CD4-positive, alpha-beta memory T cell (primary cell): Measurements from ENCODE around the gene WRAP73. TPM values are rescaled to one million over a fixed set of nuclear protein-coding genes. Genes with fewer than 3 reads are reported as not detected.
A peak's percentile ranks its signal among the peaks of the same experiment; 100 is the strongest.

Source experiments
- CTCF ChIA-PET: fragments of 350-600 bp; sonication (Branson Sonifier 250); formaldehyde crosslinking; loops from one replicate; lab custom pipeline; 2021; ENCODE audit warnings: inconsistent platforms; ENCODE audit not compliant: partially characterized antibody; lab: Charles Lee
- POLR2A ChIA-PET: fragments of 350-600 bp; sonication (Branson Sonifier 250); formaldehyde crosslinking; loops from one replicate; lab custom pipeline; 2021; ENCODE audit not compliant: partially characterized antibody; lab: Charles Lee
- DNase-seq, 5 donors: peaks; one replicate each; pipeline versions ENCODE4 v3.0.0 to v3.0.0-alpha.2; 2020 to 2022; ENCODE audit warnings: mixed read lengths in 1 of 5
- H3K27ac ChIP-seq: one replicate; pipeline ENCODE4 v1.7.0; 2013; ENCODE audit warnings: low read depth, low read length
- H3K27me3 ChIP-seq: 2 replicates; pipeline ENCODE4 v1.7.0; 2013; ENCODE audit warnings: mild to moderate bottlenecking, low read length, moderate library complexity; ENCODE audit not compliant: insufficient read depth
- H3K36me3 ChIP-seq: 2 replicates; pipeline ENCODE4 v1.7.0; 2013; ENCODE audit warnings: mild to moderate bottlenecking, low read length, moderate library complexity; ENCODE audit not compliant: insufficient read depth
- H3K4me1 ChIP-seq: 2 replicates; pipeline ENCODE4 v1.7.0; 2013; ENCODE audit warnings: mild to moderate bottlenecking, low read length, moderate library complexity; ENCODE audit not compliant: insufficient read depth
- H3K4me3 ChIP-seq, 2 donors: one replicate each; pipeline ENCODE4 v1.7.0; 2013; ENCODE audit warnings: low read length in 2 of 2, mild to moderate bottlenecking in 1 of 2
- H3K9me3 ChIP-seq, 2 donors: one replicate each; pipeline ENCODE4 v1.7.0; 2013; ENCODE audit warnings: low read length in 2 of 2, control low read depth in 1 of 2; ENCODE audit not compliant: control insufficient read depth in 1 of 2
- H3K27ac Mint-ChIP-seq, 7 donors: one replicate each; pipeline ENCODE4 v1.8.0; 2020 to 2021; ENCODE audit warnings: mixed read lengths in 7 of 7, mild to moderate bottlenecking in 6 of 7, inconsistent platforms in 3 of 7, moderate library complexity in 3 of 7
- H3K27me3 Mint-ChIP-seq, 2 donors: one replicate each; pipeline ENCODE4 v1.8.0; 2020 to 2021; ENCODE audit warnings: mixed read lengths in 2 of 2
- H3K36me3 Mint-ChIP-seq, 2 donors: one replicate each; pipeline ENCODE4 v1.8.0; 2020 to 2021; ENCODE audit warnings: mixed read lengths in 2 of 2, inconsistent platforms in 1 of 2, mild to moderate bottlenecking in 1 of 2
- H3K4me1 Mint-ChIP-seq, 4 donors: one replicate each; pipeline ENCODE4 v1.8.0; 2020 to 2021; ENCODE audit warnings: mixed read lengths in 4 of 4, mild to moderate bottlenecking in 1 of 4
- H3K4me3 Mint-ChIP-seq, 8 donors: one replicate each; pipeline ENCODE4 v1.8.0; 2020 to 2021; ENCODE audit warnings: mixed read lengths in 8 of 8, mild to moderate bottlenecking in 7 of 8, moderate library complexity in 6 of 8, inconsistent platforms in 3 of 8
- H3K9me3 Mint-ChIP-seq, 8 donors: one replicate each; pipeline ENCODE4 v1.8.0; 2020 to 2021; ENCODE audit warnings: mixed read lengths in 8 of 8, mild to moderate bottlenecking in 5 of 8, inconsistent platforms in 3 of 8, moderate library complexity in 1 of 8
- intact Hi-C: fragments of 100-400 bp; cut with micrococcal nuclease; formaldehyde crosslinking; loops from one replicate; pipeline ENCODE4 v1.15.1; 2023
- polyA plus RNA-seq, 2 donors: library from polyadenylated mRNA; unstranded; fragments of 300-500 nt; fragmentation: Illumina TruSeq; gene quantifications; one replicate each; pipeline ENCODE4 v1.2.3, GENCODE V29; 2021
- total RNA-seq, 2 experiments: library from RNA; stranded (reverse); gene quantifications; one replicate each; pipeline ENCODE4 v1.2.3, GENCODE V29; 2021

The WRAP73 gene
- total and polyA plus RNA-seq, 4 experiments from 2014 or later, result 24.4 to 40.7 (median 34.6) TPM

GRCh38 chr1:3681231-3681897, 31.5 kb upstream of the WRAP73 start:
- H3K4me1 Mint-ChIP-seq, result peaks cover 0 to 24% (median 9%) of the 10 kb centered on the region in 4 donors
- H3K27me3 Mint-ChIP-seq, result peaks cover 3 to 12% of the 10 kb centered on the region in 2 donors
- intact Hi-C loops, result no loop called here
- ChIA-PET POLR2A (no interaction called here), CTCF (no interaction called here)
- no peaks in the 10 kb centered on the region for H3K36me3 Mint-ChIP-seq
- H3K9me3 Mint-ChIP-seq, result peaks cover 0 to 2% (median 0%) of the 10 kb centered on the region in 8 donors
- Histone ChIP-seq H3K36me3 (no peaks in the 10 kb centered on the region), H3K27me3 (no peaks in the 10 kb centered on the region), H3K27ac (no peak overlapping the region), H3K4me1 (peaks cover 11% of the 10 kb centered on the region), H3K4me3 (no peak overlapping the region), H3K9me3 (no peaks in the 10 kb centered on the region)
- H3K27ac Mint-ChIP-seq, result no peak overlapping the region
- no peak overlapping the region for H3K4me3 Mint-ChIP-seq
- DNase-seq, result no peak

- peak in 1 of 5 donors; percentile 37 for DNase-seq
- H3K4me3 Mint-ChIP-seq, result no peak overlapping the region
- no peaks in the 10 kb centered on the region for H3K36me3 ChIP-seq
- H3K4me1 ChIP-seq, result peaks cover 11% of the 10 kb centered on the region
- no peaks in the 10 kb centered on the region for H3K27me3 ChIP-seq
- H3K36me3 Mint-ChIP-seq, result no peaks in the 10 kb centered on the region
- H3K27ac Mint-ChIP-seq, result no peak overlapping the region
- peaks cover 0 to 24% (median 9%) of the 10 kb centered on the region in 4 donors for H3K4me1 Mint-ChIP-seq
- CTCF ChIA-PET, result no interaction called here
- H3K9me3 ChIP-seq, result no peaks in the 10 kb centered on the region
- POLR2A ChIA-PET, result no interaction called here
- peaks cover 3 to 12% of the 10 kb centered on the region in 2 donors for H3K27me3 Mint-ChIP-seq
- no peak overlapping the region for H3K27ac ChIP-seq
- peaks cover 0 to 2% (median 0%) of the 10 kb centered on the region in 8 donors for H3K9me3 Mint-ChIP-seq
- H3K4me3 ChIP-seq, result no peak overlapping the region
- intact Hi-C loops, result no loop called here
Measured at GRCh38 chr1:3680488-3681230, 30.8 kb upstream of the WRAP73 start.

DNA sequence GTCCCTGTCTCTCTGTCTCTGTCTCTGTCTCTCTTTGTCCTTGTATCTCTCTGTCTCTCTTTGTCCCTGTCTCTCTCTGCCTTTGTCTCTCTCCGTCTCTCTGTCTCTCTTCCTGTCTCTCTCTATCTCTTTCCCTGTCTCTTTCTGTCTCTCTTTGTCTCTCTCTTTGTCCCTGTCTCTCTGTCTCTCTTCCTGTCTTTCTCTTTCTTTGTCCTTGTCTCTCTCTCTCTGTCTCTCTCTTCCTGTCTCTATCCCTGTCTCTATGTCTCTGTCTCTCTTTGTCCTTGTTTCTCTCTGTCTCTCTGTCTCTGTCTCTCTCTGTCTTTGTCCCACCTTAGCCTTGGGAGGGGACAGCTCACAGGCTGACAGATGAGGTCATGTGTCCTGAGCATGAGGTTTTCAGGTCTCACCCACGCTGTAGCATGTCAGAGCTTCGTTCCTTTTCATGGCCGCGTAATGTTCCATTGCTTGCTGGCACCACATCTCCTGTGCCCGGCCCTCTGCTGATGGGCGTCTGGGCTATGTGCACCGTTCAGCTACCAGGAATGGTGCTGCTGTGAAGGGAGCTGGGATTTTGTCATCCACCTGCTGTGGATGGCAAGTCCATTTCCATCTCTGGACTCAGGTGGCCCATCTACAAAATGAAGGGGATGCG, 30.0 kb upstream of the WRAP73 start:
- POLR2A ChIA-PET, result no interaction called here
- H3K36me3 ChIP-seq, result no peaks in the 10 kb centered on the region
- Mint-ChIP-seq H3K36me3 (no peaks in the 10 kb centered on the region), H3K27me3 (peaks cover 2 to 8% of the 10 kb centered on the region in 2 donors), H3K4me1 (peaks cover 0 to 24% (median 9%) of the 10 kb centered on the region in 4 donors), H3K4me3 (no peak overlapping the region), H3K9me3 (peaks cover 0 to 2% (median 0%) of the 10 kb centered on the region in 8 donors), H3K27ac (peak overlapping the region in 1 of 7 donors; percentile 25)
- H3K27ac ChIP-seq, result no peak overlapping the region
- H3K27me3 ChIP-seq, result no peaks in the 10 kb centered on the region
- DNase-seq, result peak in 1 of 5 donors; percentile 11
- no peaks in the 10 kb centered on the region for H3K9me3 ChIP-seq
- peaks cover 11% of the 10 kb centered on the region for H3K4me1 ChIP-seq
- H3K4me3 ChIP-seq, result no peak overlapping the region
- CTCF ChIA-PET, result no interaction called here
- intact Hi-C loops, result no loop called here

- Histone ChIP-seq H3K36me3 (no peaks in the 10 kb centered on the region), H3K27me3 (no peaks in the 10 kb centered on the region), H3K27ac (no peak overlapping the region), H3K4me1 (peaks cover 11% of the 10 kb centered on the region), H3K4me3 (no peak overlapping the region), H3K9me3 (no peaks in the 10 kb centered on the region)
- H3K27ac Mint-ChIP-seq, result peak overlapping the region in 2 of 7 donors; percentile 25 to 69
- H3K27me3 Mint-ChIP-seq, result peaks cover 2 to 8% of the 10 kb centered on the region in 2 donors
- H3K4me3 Mint-ChIP-seq, result peak overlapping the region in 1 of 8 donors; percentile 29
- intact Hi-C loops, result no loop called here
- peaks cover 0 to 24% (median 9%) of the 10 kb centered on the region in 4 donors for H3K4me1 Mint-ChIP-seq
- peak in 1 of 5 donors; percentile 29 for DNase-seq
- no peaks in the 10 kb centered on the region for H3K36me3 Mint-ChIP-seq
- peaks cover 0 to 2% (median 0%) of the 10 kb centered on the region in 8 donors for H3K9me3 Mint-ChIP-seq
- CTCF ChIA-PET, result no interaction called here
- POLR2A ChIA-PET, result no interaction called here
Measured at GRCh38 chr1:3679098-3679555, 29.2 kb upstream of the WRAP73 start.

GRCh38 chr1:3678361-3679097, 28.6 kb upstream of the WRAP73 start:
- no peak overlapping the region for H3K27ac ChIP-seq
- no peaks in the 10 kb centered on the region for H3K27me3 ChIP-seq
- POLR2A ChIA-PET, result no interaction called here
- no peaks in the 10 kb centered on the region for H3K9me3 ChIP-seq
- H3K4me3 ChIP-seq, result no peak overlapping the region
- Mint-ChIP-seq H3K27me3 (peaks cover 2 to 9% of the 10 kb centered on the region in 2 donors), H3K9me3 (peaks cover 0 to 2% (median 0%) of the 10 kb centered on the region in 8 donors), H3K27ac (peak overlapping the region in 2 of 7 donors; percentile 35 to 50), H3K4me1 (peaks cover under 1 to 27% (median 10%) of the 10 kb centered on the region in 4 donors), H3K4me3 (no peak overlapping the region), H3K36me3 (no peaks in the 10 kb centered on the region)
- H3K4me1 ChIP-seq, result peaks cover 11% of the 10 kb centered on the region
- H3K36me3 ChIP-seq, result no peaks in the 10 kb centered on the region
- CTCF ChIA-PET, result no interaction called here
- peak in 1 of 5 donors; percentile 12 for DNase-seq
- intact Hi-C loops, result no loop called here

DNA sequence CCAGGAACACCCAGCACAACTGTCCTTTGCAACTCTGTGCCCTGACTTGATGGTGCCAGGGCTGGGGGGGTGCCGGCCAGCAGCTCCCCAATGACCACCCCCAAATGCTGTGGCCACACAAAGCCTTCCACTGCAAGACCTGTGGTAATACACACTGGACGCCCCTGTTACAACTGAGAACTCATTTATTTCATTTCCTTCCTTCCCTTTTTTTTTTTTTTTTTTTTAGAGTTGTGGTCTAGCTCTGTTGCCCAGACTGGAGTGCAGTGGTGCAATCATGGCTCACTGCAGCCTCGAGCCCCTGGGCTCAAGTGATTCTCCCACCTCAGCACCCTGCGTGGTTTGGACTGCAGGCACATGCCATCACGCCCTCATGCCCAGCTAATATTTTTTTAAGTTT, 27.6 kb upstream of the WRAP73 start:
- Histone ChIP-seq H3K9me3 (no peaks in the 10 kb centered on the region), H3K36me3 (no peaks in the 10 kb centered on the region), H3K4me3 (no peak overlapping the region), H3K4me1 (peaks cover 11% of the 10 kb centered on the region), H3K27ac (no peak overlapping the region), H3K27me3 (no peaks in the 10 kb centered on the region)
- ChIA-PET CTCF (no interaction called here), POLR2A (no interaction called here)
- H3K27ac Mint-ChIP-seq, result peak overlapping the region in 1 of 7 donors; percentile 50
- intact Hi-C loops, result no loop called here
- peak overlapping the region in 1 of 8 donors; percentile 34 for H3K4me3 Mint-ChIP-seq
- no peak for DNase-seq
- H3K4me1 Mint-ChIP-seq, result peaks cover 3 to 33% (median 12%) of the 10 kb centered on the region in 4 donors
- H3K36me3 Mint-ChIP-seq, result no peaks in the 10 kb centered on the region
- H3K9me3 Mint-ChIP-seq, result peaks cover 0 to 2% (median 0%) of the 10 kb centered on the region in 8 donors
- peaks cover 2 to 10% of the 10 kb centered on the region in 2 donors for H3K27me3 Mint-ChIP-seq
